K562 (cell line): Measurements from ENCODE around the gene TSC1. TPM values are rescaled to one million over a fixed set of nuclear protein-coding genes. Genes with fewer than 3 reads are reported as not detected.

Experiments
- CBFA2T2 ChIP-seq: fragments of 450-650 bp; conservative IDR thresholded peaks from 2 replicates; pipeline ENCODE4 v1.6.1; 2017; ENCODE audit warnings: mild to moderate bottlenecking
- COPS2 ChIP-seq: fragments of 450-650 bp; conservative IDR thresholded peaks from 2 replicates; pipeline ENCODE4 v1.6.1; 2016; ENCODE audit warnings: mild to moderate bottlenecking, moderate library complexity
- DNMT1 ChIP-seq: fragments of 450-650 bp; IDR thresholded peaks from 2 replicates; pipeline ENCODE4 v1.6.1; 2016; ENCODE audit warnings: antibody characterized with exemption, mild to moderate bottlenecking
- HMG20B ChIP-seq: fragments of 250-450 bp; sonication (Bioruptor Pico); IDR thresholded peaks from 2 replicates; pipeline ENCODE4 v1.5.0; 2021; ENCODE audit warnings: mild to moderate bottlenecking
- MAFG ChIP-seq: fragments of 450-650 bp; conservative IDR thresholded peaks from 2 replicates; pipeline ENCODE4 v1.6.1; 2016; ENCODE audit warnings: missing genetic modification characterization, missing compliant biosample characterization
- MNT ChIP-seq, 2 experiments: fragments of 450-650 bp; conservative IDR thresholded peaks; 2 replicates each; pipeline ENCODE4 v1.6.1; 2017; ENCODE audit warnings: mild to moderate bottlenecking in 2 of 2, moderate library complexity in 2 of 2
- SP2 ChIP-seq: IDR thresholded peaks from 2 replicates; pipeline ENCODE4 v1.6.1; 2011; ENCODE audit warnings: mild to moderate bottlenecking, low read depth, low read length, moderate library complexity; ENCODE audit not compliant: poor library complexity, severe bottlenecking; ENCODE audit errors: extremely low read depth
- ZZZ3 ChIP-seq: fragments of 450-650 bp; IDR thresholded peaks from 2 replicates; pipeline ENCODE4 v1.6.1; 2016; ENCODE audit warnings: antibody characterized with exemption, mild to moderate bottlenecking, moderate library complexity
- polyA plus RNA-seq, 8 experiments: library from polyadenylated mRNA; depleted of rRNA in 4 of 8; stranded (reverse) in 5 of 8; unstranded in 3 of 8; fragments of >200 nt; fragmentation: Nextera tagmentation in 2 of 8; fragmentation: Illumina TruSeq in 1 of 8; extraction: Ambion mirVana in 2 of 8; extraction: Trizol in 1 of 8; gene quantifications; 2 replicates each; pipeline versions ENCODE4 v1.2.1 to v1.2.3, GENCODE V29; 2011 to 2014; ENCODE audit warnings: inconsistent platforms in 1 of 8, missing spikeins in 1 of 8
- total RNA-seq, 7 experiments: library from RNA; depleted of rRNA in 6 of 7; stranded (reverse); fragments of >200 nt in 6 of 7; fragmentation: Illumina TruSeq in 2 of 7; extraction: Trizol in 2 of 7; gene quantifications; 2 replicates each; pipeline versions ENCODE4 v1.2.1 to v1.2.3, GENCODE V29; 2011 to 2021; ENCODE audit warnings: low replicate concordance in 1 of 7
- TF ChIP-seq, protein P1 (sequence below): IDR thresholded peaks from 3 replicates; pipeline ENCODE4 v1.6.1; 2011; ENCODE audit warnings: borderline replicate concordance, mild to moderate bottlenecking; ENCODE audit not compliant: insufficient read length, insufficient read depth

Gene TSC1
- total and polyA plus RNA-seq, 9 of the 15 experiments (the other 6 are each of a cell fraction or from before 2014, with no cell fraction given) = 6.9 to 37.6 (median 18.6) TPM

GRCh38 chr9:132877824-132878694 lies 66.4 kb downstream of the TSC1 start, which contains the start of gene AK8 (continued):
- peak in 1 of 2 experiments; percentile 86; a peak in 3 of 4 replicates for TF ChIP-seq MNT (conservative IDR thresholded peaks at IDR 0.05)
- TF ChIP-seq, protein P1, sequence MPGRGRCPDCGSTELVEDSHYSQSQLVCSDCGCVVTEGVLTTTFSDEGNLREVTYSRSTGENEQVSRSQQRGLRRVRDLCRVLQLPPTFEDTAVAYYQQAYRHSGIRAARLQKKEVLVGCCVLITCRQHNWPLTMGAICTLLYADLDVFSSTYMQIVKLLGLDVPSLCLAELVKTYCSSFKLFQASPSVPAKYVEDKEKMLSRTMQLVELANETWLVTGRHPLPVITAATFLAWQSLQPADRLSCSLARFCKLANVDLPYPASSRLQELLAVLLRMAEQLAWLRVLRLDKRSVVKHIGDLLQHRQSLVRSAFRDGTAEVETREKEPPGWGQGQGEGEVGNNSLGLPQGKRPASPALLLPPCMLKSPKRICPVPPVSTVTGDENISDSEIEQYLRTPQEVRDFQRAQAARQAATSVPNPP = no peak
- TF ChIP-seq MAFG = no peak
- no peak for TF ChIP-seq COPS2
- TF ChIP-seq HMG20B (CRISPR knock-in tag) = no peak
- no peak for TF ChIP-seq SP2
- no peak for TF ChIP-seq DNMT1
- no peak for TF ChIP-seq CBFA2T2
- no peak for TF ChIP-seq ZZZ3
